ENCODE measurements around the gene SH3RF3. TPM values are rescaled to one million over a fixed set of nuclear protein-coding genes. Genes with fewer than 3 reads are reported as not detected.
A peak's percentile ranks its signal among the peaks of the same experiment; 100 is the strongest.

The SH3RF3 gene
- total RNA-seq, 2 donors from 2014 or later = 37.4 to 61.7 TPM

GRCh38 chr2:109129356-109129920, 433 bp downstream of the SH3RF3 start:
- Histone ChIP-seq H3K27me3 (replicated peaks; ENCODE audit: insufficient read depth) (no peaks in the 10 kb centered on the region), H3K4me3 (peak overlapping the region; percentile 92), H3K36me3 (no peaks in the 10 kb centered on the region), H3K4me1 (ENCODE audit: control insufficient read depth in 1 of 2, low read depth in 2 of 2) (peaks cover 11 to 59% of the 10 kb centered on the region in 2 donors), H3K27ac (peak overlapping the region; percentile 90 to 93), H3K9me3 (no peaks in the 10 kb centered on the region)
- TF ChIP-seq CTCF (IDR thresholded peaks at IDR 0.05) = no peak
- ATAC-seq (ENCODE audit: insufficient number of reproducible peaks, low FRiP score, low read depth) (no peak), DNase-seq (ENCODE audit: low spot score) (no peak)

- TF ChIP-seq CTCF (IDR thresholded peaks at IDR 0.05) = no peak
- H3K4me3 ChIP-seq = peak overlapping the region; percentile 92
- DNase-seq (ENCODE audit: low spot score) (no peak), ATAC-seq (ENCODE audit: insufficient number of reproducible peaks, low FRiP score, low read depth) (no peak)
- no peaks in the 10 kb centered on the region for H3K9me3 ChIP-seq
- H3K36me3 ChIP-seq = no peaks in the 10 kb centered on the region
- H3K4me1 ChIP-seq (ENCODE audit: control insufficient read depth in 1 of 2, low read depth in 2 of 2) = peaks cover 15 to 65% of the 10 kb centered on the region in 2 donors
- H3K27ac ChIP-seq = peak overlapping the region; percentile 90 to 93
- H3K27me3 ChIP-seq (replicated peaks; ENCODE audit: insufficient read depth) = no peaks in the 10 kb centered on the region
These were observed 1.1 kb downstream of the SH3RF3 start for GRCh38 chr2:109129921-109130722.

GRCh38 chr2:109130723-109130995, 1.7 kb downstream of the SH3RF3 start:
- peak overlapping the region; percentile 92 for H3K4me3 ChIP-seq
- no peaks in the 10 kb centered on the region for H3K27me3 ChIP-seq (replicated peaks; ENCODE audit: insufficient read depth)
- no peak for TF ChIP-seq CTCF (IDR thresholded peaks at IDR 0.05)
- DNase-seq (ENCODE audit: low spot score) (no peak), ATAC-seq (ENCODE audit: insufficient number of reproducible peaks, low FRiP score, low read depth) (no peak)
- peaks cover 16 to 70% of the 10 kb centered on the region in 2 donors for H3K4me1 ChIP-seq (ENCODE audit: control insufficient read depth in 1 of 2, low read depth in 2 of 2)
- H3K27ac ChIP-seq = peak overlapping the region; percentile 90 to 93
- H3K9me3 ChIP-seq = no peaks in the 10 kb centered on the region
- no peaks in the 10 kb centered on the region for H3K36me3 ChIP-seq

GRCh38 chr2:109131777-109132176, 2.8 kb downstream of the SH3RF3 start:
- DNase-seq (ENCODE audit: low spot score) = no peak
- H3K36me3 ChIP-seq = no peaks in the 10 kb centered on the region

More at GRCh38 chr2:109131777-109132176, 2.8 kb downstream of the SH3RF3 start:
- H3K9me3 ChIP-seq = no peaks in the 10 kb centered on the region
- H3K27me3 ChIP-seq (replicated peaks; ENCODE audit: insufficient read depth) = no peaks in the 10 kb centered on the region
- no peak for TF ChIP-seq CTCF (IDR thresholded peaks at IDR 0.05)
- H3K4me3 ChIP-seq = peak overlapping the region; percentile 92
- H3K4me1 ChIP-seq (ENCODE audit: control insufficient read depth in 1 of 2, low read depth in 2 of 2) = peaks cover 20 to 70% of the 10 kb centered on the region in 2 donors
- ATAC-seq (ENCODE audit: insufficient number of reproducible peaks, low FRiP score, low read depth) = no peak
- H3K27ac ChIP-seq = no peak overlapping the region

Measured in thoracic aorta (tissue), 2 donors.